Hematopoietic multipotent progenitor cell treated with erythropoietin and hydrocortisone succinate and interleukin-3 and kit ligand, for 4 days (in vitro differentiated cells): Measurements from ENCODE around the gene FOXO1.
A peak's percentile ranks its signal among the peaks of the same experiment; 100 is the strongest.

ENCODE experiments used
- DNase-seq: peaks from one replicate; pipeline ENCODE4 v3.0.0-alpha.2; 2015

Gene FOXO1

GRCh38 chr13:40600149-40600751 is 66.2 kb downstream of the FOXO1 start:
- DNase-seq: no peak

- DNase-seq: no peak
These were observed 66.7 kb downstream of the FOXO1 start for GRCh38 chr13:40599747-40600146.

GRCh38 chr13:40599124-40599523 is 67.3 kb downstream of the FOXO1 start:
- no peak for DNase-seq

- DNase-seq: no peak
These were observed 67.9 kb downstream of the FOXO1 start for GRCh38 chr13:40598569-40598968.

GRCh38 chr13:40597735-40598365 is 68.6 kb downstream of the FOXO1 start:
- DNase-seq: no peak

GRCh38 chr13:40596484-40596883 is 70.0 kb downstream of the FOXO1 start:
- no peak for DNase-seq

GRCh38 chr13:40595693-40596092 is 70.7 kb downstream of the FOXO1 start:
- no peak for DNase-seq

GRCh38 chr13:40592035-40592434 is 74.4 kb downstream of the FOXO1 start:
- DNase-seq: no peak

GRCh38 chr13:40591091-40591490 is 75.3 kb downstream of the FOXO1 start:
- no peak for DNase-seq

- DNase-seq: no peak
These were observed 76.2 kb downstream of the FOXO1 start for GRCh38 chr13:40590112-40590862.

- peak; percentile 75 for DNase-seq
These were observed 76.9 kb downstream of the FOXO1 start for GRCh38 chr13:40589285-40590109.

GRCh38 chr13:40588101-40588500 is 78.3 kb downstream of the FOXO1 start:
- no peak for DNase-seq

GRCh38 chr13:40586886-40587565 is 79.4 kb downstream of the FOXO1 start:
- DNase-seq: peak; percentile 30

GRCh38 chr13:40585911-40586471 is 80.5 kb downstream of the FOXO1 start:
- no peak for DNase-seq

- DNase-seq: no peak
These were observed 82.7 kb downstream of the FOXO1 start for GRCh38 chr13:40583738-40584137.

- DNase-seq: no peak
These were observed 83.9 kb downstream of the FOXO1 start for GRCh38 chr13:40582531-40582930.

GRCh38 chr13:40581277-40581579 is 85.2 kb downstream of the FOXO1 start:
- no peak for DNase-seq

- no peak for DNase-seq
These were observed 85.7 kb downstream of the FOXO1 start for GRCh38 chr13:40580566-40581276.

- no peak for DNase-seq
These were observed 86.9 kb downstream of the FOXO1 start for GRCh38 chr13:40579535-40579934.

- DNase-seq: no peak
These were observed 88.4 kb downstream of the FOXO1 start for GRCh38 chr13:40578055-40578454.

GRCh38 chr13:40576369-40576768 is 90.1 kb downstream of the FOXO1 start:
- no peak for DNase-seq

- DNase-seq: no peak
These were observed 93.5 kb downstream of the FOXO1 start for GRCh38 chr13:40572961-40573360.
